OCI-LY1 (cell line): Measurements from ENCODE around the gene RRN3.
"Not testable (repeated sequence)": the region's sequence is repeated elsewhere in the genome, so short reads cannot be mapped to it uniquely, and the experiment has no call there.

Source experiments
- CTCF ChIP-seq: fragments of 200-600 bp; sonication (generic), shearing (Covaris generic); IDR thresholded peaks from 2 replicates; pipeline ENCODE4 v1.5.1; 2017; ENCODE audit warnings: mild to moderate bottlenecking, antibody characterized with exemption, low read length, moderate library complexity, mixed read lengths
- EZH2 ChIP-seq: fragments of 200-600 bp; sonication (generic), shearing (Covaris generic); IDR thresholded peaks from 2 replicates; pipeline ENCODE4 v1.8.0; 2017; ENCODE audit warnings: borderline replicate concordance, mixed run types, mild to moderate bottlenecking, antibody characterized with exemption, low read length, moderate library complexity, mixed read lengths

- TF ChIP-seq CTCF, EZH2: not testable (repeated sequence)
These were observed 78.4 kb downstream of the RRN3 start for GRCh38 chr16:15015671-15016070.
